Transverse colon (tissue), 3 donors: Measurements from ENCODE around the gene FASTKD1.

Source experiments
- CTCF ChIP-seq, 5 experiments: fragments of 200-600 bp in 3 of 5; fragments of 450-650 bp in 2 of 5; sonication (generic) in 3 of 5; IDR thresholded peaks; 1 replicate in 2 of 5; 2 replicates in 3 of 5; pipeline ENCODE4 v1.5.1; 2016 to 2017; ENCODE audit warnings: antibody characterized with exemption in 5 of 5, inconsistent platforms in 3 of 5, mild to moderate bottlenecking in 2 of 5, moderate library complexity in 1 of 5
- EP300 ChIP-seq: sonication (generic); formaldehyde crosslinking; IDR thresholded peaks from one replicate; pipeline ENCODE4 v1.6.1; 2017; ENCODE audit warnings: antibody characterized with exemption, low read depth
- POLR2A ChIP-seq: fragments of 450-650 bp; IDR thresholded peaks from one replicate; pipeline ENCODE4 v1.6.1; 2016; ENCODE audit warnings: antibody characterized with exemption, mild to moderate bottlenecking, moderate library complexity

GRCh38 chr2:169572189-169572588 is 1.5 kb downstream of the FASTKD1 start:
- no peak for TF ChIP-seq POLR2A
- TF ChIP-seq CTCF (IDR thresholded peaks at IDR 0.05): no peak
- no peak for TF ChIP-seq EP300
